WERI-Rb-1 (cell line): Measurements from ENCODE around the gene GRIN1.

ENCODE experiments used
- DNase-seq: peaks from one replicate; pipeline ENCODE4 v3.0.0-alpha.2; 2020
- H3K27ac ChIP-seq: fragments of 250-450 bp; sonication (Bioruptor Pico); 2 replicates; pipeline ENCODE4 v1.5.1; 2020; ENCODE audit warnings: mild to moderate bottlenecking, moderate library complexity
- H3K27me3 ChIP-seq: fragments of 250-450 bp; sonication (Bioruptor Pico); 2 replicates; pipeline ENCODE4 v1.5.1; 2021; ENCODE audit warnings: mild to moderate bottlenecking, low read depth, moderate library complexity; ENCODE audit not compliant: insufficient read depth, severe bottlenecking
- H3K36me3 ChIP-seq: fragments of 250-450 bp; sonication (Bioruptor Pico); 2 replicates; pipeline ENCODE4 v1.5.1; 2020; ENCODE audit warnings: mild to moderate bottlenecking, moderate library complexity
- H3K4me3 ChIP-seq: 2 replicates; pipeline ENCODE4 v1.5.1; 2011; ENCODE audit warnings: low read depth, mild to moderate bottlenecking, control low read depth, low read length
- H3K9me3 ChIP-seq: fragments of 250-450 bp; sonication (Bioruptor Pico); 2 replicates; pipeline ENCODE4 v1.5.1; 2021; ENCODE audit warnings: mild to moderate bottlenecking, moderate library complexity; ENCODE audit not compliant: severe bottlenecking
- CTCF ChIP-seq: IDR thresholded peaks from 2 replicates; pipeline ENCODE4 v1.5.1; 2011; ENCODE audit warnings: low read depth, mild to moderate bottlenecking, control low read depth, inconsistent platforms, low read length

Gene GRIN1

GRCh38 chr9:137204731-137205125 lies 65.8 kb downstream of the GRIN1 start:
- no peaks in the 10 kb centered on the region for H3K27me3 ChIP-seq
- no peaks in the 10 kb centered on the region for H3K9me3 ChIP-seq
- peak overlapping the region; percentile 82 for H3K4me3 ChIP-seq
- H3K27ac ChIP-seq: no peak overlapping the region; the same call in 1 of the 2 replicates
- DNase-seq: no peak
- H3K36me3 ChIP-seq: no peaks in the 10 kb centered on the region
- TF ChIP-seq CTCF: no peak

DNA sequence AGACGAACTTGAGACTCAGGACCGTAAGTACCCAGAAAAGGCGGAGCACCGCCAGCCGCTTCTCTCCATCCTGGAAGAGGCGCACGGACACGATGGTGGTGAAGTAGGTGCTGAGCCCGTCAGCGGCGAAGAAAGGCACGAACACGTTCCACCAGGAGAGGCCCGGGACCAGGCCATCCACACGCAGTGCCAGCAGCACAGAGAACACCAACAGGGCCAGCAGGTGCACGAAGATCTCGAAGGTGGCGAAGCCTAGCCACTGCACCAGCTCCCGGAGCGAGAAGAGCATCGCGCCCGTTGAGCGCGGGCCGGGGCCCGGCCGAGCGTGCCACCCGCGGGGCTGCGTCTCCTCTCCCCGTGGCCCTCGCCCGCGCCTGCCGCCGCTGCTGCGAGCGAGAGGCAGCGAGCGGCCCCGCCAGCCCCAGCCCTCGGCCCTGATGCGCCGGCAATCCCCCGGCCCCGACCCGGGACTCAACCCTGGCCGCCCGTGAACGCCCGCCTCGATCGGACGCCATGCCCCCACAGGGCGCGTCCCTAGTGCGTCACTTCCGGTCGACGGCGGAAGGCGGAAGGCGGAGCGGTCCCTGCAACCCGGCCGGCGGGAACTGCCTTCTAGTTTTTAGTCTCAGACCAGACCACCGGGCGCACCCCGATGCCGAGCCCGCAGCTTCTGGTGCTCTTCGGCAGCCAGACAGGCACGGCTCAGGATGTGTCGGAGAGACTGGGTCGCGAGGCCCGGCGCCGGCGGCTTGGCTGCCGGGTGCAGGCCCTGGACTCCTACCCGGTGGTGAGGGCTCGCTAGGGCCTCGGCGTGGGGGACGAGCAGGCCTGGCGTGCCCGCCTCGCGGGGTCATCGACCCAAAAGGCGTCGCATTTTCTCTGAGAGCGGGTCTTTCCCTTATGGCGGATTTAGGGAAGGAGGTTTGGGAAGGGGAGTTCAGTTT lies 66.4 kb downstream of the GRIN1 start, which contains the start of the genes NDOR1 and TMEM203:
Gene NDOR1 (plus strand): TSS at position 575 of the 944 bp plus-strand sequence. CDS start 78 bp downstream, at position 653.
Gene TMEM203 (minus strand): TSS at position 523 of the 944 bp plus-strand sequence. CDS start 234 bp downstream, at position 289.
- peak within 1 kb of the TSS; percentile 80 for H3K27ac ChIP-seq
- no peaks in the 10 kb centered on the region for H3K9me3 ChIP-seq

GRCh38 chr9:137206602-137207001 lies 67.6 kb downstream of the GRIN1 start:
- Histone ChIP-seq H3K9me3 (no peaks in the 10 kb centered on the region), H3K27me3 (no peaks in the 10 kb centered on the region), H3K27ac (no peak overlapping the region), H3K4me3 (no peak overlapping the region; the same call in 1 of the 2 replicates), H3K36me3 (no peaks in the 10 kb centered on the region)
- no peak for DNase-seq
- no peak for TF ChIP-seq CTCF

More for the DNA sequence above, 66.4 kb downstream of the GRIN1 start, which contains the start of the genes NDOR1 and TMEM203:
- peak within 1 kb of the TSS; percentile 82 for H3K4me3 ChIP-seq
- no peak for TF ChIP-seq CTCF
- H3K36me3 ChIP-seq: no peaks in the 10 kb centered on the region
- no peaks in the 10 kb centered on the region for H3K27me3 ChIP-seq
- peak; percentile 69 for DNase-seq

DNA sequence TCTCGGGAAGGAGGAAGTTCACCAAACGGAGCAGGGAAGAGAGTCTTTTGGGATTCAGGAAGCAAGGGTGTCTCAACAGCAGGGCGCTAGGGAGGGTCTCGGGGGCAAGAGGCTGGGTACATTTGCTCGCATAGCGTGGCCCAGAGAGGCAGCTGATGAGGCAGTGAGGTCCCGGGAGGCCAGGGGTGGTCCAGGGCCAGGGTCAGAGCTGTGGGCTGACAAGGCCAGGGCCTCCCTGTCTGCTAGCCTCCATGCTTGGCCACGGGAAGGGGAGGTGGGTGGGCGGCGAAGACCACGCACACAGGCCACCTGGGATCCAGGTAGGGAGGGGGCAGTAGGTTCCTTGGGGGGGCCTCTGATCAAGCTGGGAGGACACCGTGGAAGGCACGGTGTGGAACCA lies 72.6 kb downstream of the GRIN1 start:
- no peak for TF ChIP-seq CTCF
- Histone ChIP-seq H3K36me3 (no peaks in the 10 kb centered on the region), H3K9me3 (no peaks in the 10 kb centered on the region), H3K27me3 (no peaks in the 10 kb centered on the region), H3K4me3 (no peak overlapping the region), H3K27ac (no peak overlapping the region)
- no peak for DNase-seq

DNA sequence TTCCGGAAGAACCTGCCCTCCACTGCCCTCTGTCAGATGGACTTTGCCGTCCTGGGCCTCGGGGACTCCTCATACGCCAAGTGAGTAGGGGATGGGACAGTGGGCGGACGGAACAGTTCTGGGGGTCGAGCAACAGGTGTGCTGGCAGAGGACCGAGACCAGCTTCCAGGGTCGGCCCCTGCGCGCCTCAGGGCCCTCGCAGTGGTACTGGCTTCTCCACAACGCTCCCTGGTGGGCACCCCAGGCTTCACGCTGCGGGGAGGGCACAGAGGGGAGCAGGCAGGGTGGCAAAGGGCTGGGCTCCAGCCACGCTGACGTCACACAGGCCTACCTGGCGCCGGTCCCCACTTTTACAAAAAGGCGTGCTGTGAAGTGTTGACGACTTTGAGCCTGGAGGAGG lies 73.6 kb downstream of the GRIN1 start:
- Histone ChIP-seq H3K27me3 (no peaks in the 10 kb centered on the region), H3K4me3 (no peak overlapping the region), H3K27ac (no peak overlapping the region), H3K36me3 (no peaks in the 10 kb centered on the region), H3K9me3 (no peaks in the 10 kb centered on the region)
- TF ChIP-seq CTCF: no peak
- no peak for DNase-seq
